Nephron progenitor cell (in vitro differentiated cells): Measurements from ENCODE around the gene NFE2L1.
"Not testable (repeated sequence)": the region's sequence is repeated elsewhere in the genome, so short reads cannot be mapped to it uniquely, and the experiment has no call there.

Experiments used
- DNase-seq: peaks from one replicate; pipeline ENCODE4 v3.0.0; 2021
- H3K27ac Mint-ChIP-seq: 2 replicates; pipeline ENCODE4 v1.8.0; 2021; ENCODE audit warnings: mild to moderate bottlenecking, moderate library complexity, mixed read lengths
- H3K27me3 Mint-ChIP-seq: 2 replicates; pipeline ENCODE4 v1.8.0; 2021; ENCODE audit warnings: mild to moderate bottlenecking, low read depth, mixed read lengths; ENCODE audit not compliant: poor library complexity
- H3K36me3 Mint-ChIP-seq: 2 replicates; pipeline ENCODE4 v1.8.0; 2021; ENCODE audit warnings: low read depth, mixed read lengths
- H3K4me1 Mint-ChIP-seq: 2 replicates; pipeline ENCODE4 v1.8.0; 2021; ENCODE audit warnings: mixed read lengths
- H3K4me3 Mint-ChIP-seq: 2 replicates; pipeline ENCODE4 v1.8.0; 2021; ENCODE audit warnings: mild to moderate bottlenecking, moderate library complexity, mixed read lengths
- H3K9me3 Mint-ChIP-seq: 2 replicates; pipeline ENCODE4 v1.8.0; 2021; ENCODE audit warnings: mild to moderate bottlenecking, moderate library complexity, mixed read lengths
- TF ChIP-seq, protein P1 (sequence below): fragments of 200-600 bp; sonication (generic); IDR thresholded peaks from 2 replicates; pipeline ENCODE4 v1.5.0; 2021; ENCODE audit warnings: antibody characterized with exemption

NFE2L1 gene

DNA sequence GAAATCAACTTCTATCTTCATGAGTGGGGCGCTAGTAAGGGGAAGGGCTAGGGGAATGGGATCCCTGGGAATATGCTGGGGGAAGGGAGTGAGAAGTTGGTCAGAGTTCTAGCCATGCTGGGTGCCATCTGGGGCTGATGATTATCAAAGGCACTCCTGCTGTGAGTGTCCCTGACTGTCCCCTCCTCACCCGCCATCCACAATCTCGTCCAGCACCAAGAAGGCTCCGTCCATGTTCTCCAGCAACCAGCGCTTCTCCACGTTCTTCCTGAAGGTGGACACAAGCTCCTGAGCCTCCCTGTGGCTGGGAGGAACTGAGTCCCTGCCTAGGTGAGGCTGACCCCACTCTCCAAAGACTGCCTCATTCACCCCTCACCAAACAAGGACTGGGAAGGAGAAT, 16.2 kb upstream of the NFE2L1 start:
- no peaks in the 10 kb centered on the region for H3K36me3 Mint-ChIP-seq
- no peak overlapping the region for H3K4me3 Mint-ChIP-seq
- TF ChIP-seq, protein P1, sequence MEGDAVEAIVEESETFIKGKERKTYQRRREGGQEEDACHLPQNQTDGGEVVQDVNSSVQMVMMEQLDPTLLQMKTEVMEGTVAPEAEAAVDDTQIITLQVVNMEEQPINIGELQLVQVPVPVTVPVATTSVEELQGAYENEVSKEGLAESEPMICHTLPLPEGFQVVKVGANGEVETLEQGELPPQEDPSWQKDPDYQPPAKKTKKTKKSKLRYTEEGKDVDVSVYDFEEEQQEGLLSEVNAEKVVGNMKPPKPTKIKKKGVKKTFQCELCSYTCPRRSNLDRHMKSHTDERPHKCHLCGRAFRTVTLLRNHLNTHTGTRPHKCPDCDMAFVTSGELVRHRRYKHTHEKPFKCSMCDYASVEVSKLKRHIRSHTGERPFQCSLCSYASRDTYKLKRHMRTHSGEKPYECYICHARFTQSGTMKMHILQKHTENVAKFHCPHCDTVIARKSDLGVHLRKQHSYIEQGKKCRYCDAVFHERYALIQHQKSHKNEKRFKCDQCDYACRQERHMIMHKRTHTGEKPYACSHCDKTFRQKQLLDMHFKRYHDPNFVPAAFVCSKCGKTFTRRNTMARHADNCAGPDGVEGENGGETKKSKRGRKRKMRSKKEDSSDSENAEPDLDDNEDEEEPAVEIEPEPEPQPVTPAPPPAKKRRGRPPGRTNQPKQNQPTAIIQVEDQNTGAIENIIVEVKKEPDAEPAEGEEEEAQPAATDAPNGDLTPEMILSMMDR: no peak
- H3K27ac Mint-ChIP-seq: no peak overlapping the region
- peaks cover 61% of the 10 kb centered on the region for H3K27me3 Mint-ChIP-seq
- H3K9me3 Mint-ChIP-seq: no peaks in the 10 kb centered on the region
- DNase-seq: no peak
- peaks cover 14% of the 10 kb centered on the region for H3K4me1 Mint-ChIP-seq

DNA sequence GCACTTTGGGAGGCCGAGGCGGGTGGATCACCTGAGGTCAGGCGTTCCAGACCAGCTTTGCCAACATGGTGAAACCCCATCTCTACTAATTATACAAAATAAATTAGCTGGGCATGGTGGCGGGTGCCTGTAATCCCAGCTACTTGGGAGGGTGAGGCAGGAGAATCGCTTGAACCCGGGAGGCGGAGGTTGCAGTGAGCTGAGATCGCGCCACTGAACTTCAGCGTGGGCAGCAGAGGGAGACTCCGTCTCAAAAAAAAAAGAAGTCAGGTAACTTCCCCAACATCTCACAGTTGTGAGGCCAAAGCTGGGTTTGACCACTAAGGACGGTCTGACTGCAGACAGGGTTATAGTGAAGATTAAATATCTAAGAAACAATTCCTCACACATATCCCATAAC, 13.4 kb upstream of the NFE2L1 start:
- H3K36me3 Mint-ChIP-seq, H3K9me3 Mint-ChIP-seq, DNase-seq, H3K4me3 Mint-ChIP-seq, H3K27ac Mint-ChIP-seq: not testable (repeated sequence)
- Mint-ChIP-seq H3K4me1 (peaks cover 17% of the 10 kb centered on the region), H3K27me3 (peaks cover 80% of the 10 kb centered on the region)

DNA sequence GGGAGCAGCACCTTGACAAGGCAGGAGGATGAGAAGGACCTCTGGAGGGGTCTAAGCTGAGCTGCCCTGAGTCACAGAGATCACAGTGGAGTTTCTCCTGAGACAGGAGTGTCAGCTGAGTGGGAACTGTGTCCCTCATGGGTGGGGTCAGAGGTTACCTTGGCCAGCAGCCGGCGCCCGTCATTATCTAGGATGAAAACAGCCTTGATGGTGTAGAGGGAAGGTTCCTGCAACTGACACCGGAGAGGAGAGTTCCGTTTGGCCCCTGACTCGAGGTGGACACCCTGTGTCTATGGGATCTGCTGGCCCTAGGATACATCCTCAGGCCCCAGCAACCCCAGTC, 11.5 kb upstream of the NFE2L1 start:
- no peak for DNase-seq
- Mint-ChIP-seq H3K27ac (no peak overlapping the region), H3K27me3 (peaks cover 86% of the 10 kb centered on the region), H3K4me1 (peaks cover 17% of the 10 kb centered on the region), H3K4me3 (peak overlapping the region; percentile 81), H3K9me3 (no peaks in the 10 kb centered on the region), H3K36me3 (no peaks in the 10 kb centered on the region)
- TF ChIP-seq, protein P1: no peak

DNA sequence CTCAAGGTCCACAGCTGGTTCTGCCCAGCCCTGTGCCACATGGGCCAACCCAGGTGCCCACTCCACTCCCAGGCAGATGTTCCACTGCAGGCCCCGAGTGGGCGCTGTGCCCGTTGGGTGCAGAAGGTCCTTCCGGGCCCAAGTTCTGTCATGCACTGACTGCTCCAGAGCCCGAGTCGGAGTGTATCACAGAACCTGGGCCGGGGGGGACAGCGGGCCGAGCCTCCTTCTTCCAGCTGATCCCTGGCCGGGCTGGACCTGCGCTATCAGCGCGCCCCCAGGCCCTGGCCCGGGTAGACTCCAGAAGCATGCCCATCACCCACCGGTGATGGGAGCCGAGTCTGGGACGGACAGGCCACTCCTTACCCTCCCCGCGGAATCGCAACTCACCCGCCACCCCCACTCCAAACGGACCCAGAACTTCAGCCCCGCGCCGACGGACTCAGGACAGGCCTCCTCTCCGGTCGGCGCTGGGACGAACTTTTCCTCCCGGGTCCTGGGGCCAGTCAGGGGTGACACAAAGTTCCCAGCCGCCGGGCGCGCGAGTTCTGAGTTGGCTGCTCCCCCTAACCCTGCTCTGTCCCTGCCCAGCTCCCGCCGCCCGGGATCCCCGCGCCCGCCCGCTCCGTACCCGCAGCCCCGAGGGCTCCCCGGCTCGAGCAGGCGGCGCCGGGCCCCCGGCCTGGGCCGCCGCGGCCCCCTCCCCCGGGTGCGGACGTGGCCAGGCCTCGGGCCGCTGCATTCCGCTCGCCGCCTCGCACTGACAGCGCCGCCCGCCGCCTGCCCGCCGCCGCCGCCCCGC, 10.9 kb upstream of the NFE2L1 start, which contains the start of gene COPZ2:
COPZ2 (minus strand) TSS at position 762 of the 802 bp plus-strand sequence; CDS start at position 742, 20 bp downstream.
- TF ChIP-seq, protein P1: peak; percentile 37
- DNase-seq: peak; percentile 68
- Mint-ChIP-seq H3K9me3 (no peaks in the 10 kb centered on the region), H3K27me3 (peaks cover 85% of the 10 kb centered on the region), H3K4me1 (peaks cover 17% of the 10 kb centered on the region), H3K27ac (no peak within 1 kb of the TSS), H3K36me3 (no peaks in the 10 kb centered on the region), H3K4me3 (peak within 1 kb of the TSS; percentile 84)

DNA sequence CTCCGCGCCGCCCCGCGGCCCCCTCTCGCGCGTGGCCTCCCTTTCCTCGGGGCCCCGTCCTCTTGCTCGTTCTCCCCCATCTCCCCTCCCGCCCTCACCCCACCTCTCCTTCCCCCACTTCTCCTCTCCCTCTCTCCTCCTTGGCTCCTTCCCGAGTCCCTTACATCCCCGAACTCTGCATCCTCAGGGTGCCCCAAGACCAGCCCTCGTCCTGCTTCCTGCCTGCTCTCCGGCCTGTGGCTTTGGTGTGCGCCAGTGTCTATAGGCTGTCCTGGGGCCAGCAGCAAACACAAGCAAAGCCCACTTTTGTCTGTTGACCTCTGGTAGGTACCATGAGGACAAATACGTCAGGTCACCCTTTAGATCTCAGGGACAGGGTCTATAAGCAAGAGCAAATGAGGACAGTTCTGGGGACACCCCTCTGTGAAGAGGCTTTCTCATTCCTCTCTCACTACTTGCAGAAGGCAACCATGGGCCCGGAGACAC, 10.3 kb upstream of the NFE2L1 start:
- H3K27ac Mint-ChIP-seq: no peak overlapping the region
- peaks cover 22% of the 10 kb centered on the region for H3K4me1 Mint-ChIP-seq
- DNase-seq: no peak
- H3K9me3 Mint-ChIP-seq: no peaks in the 10 kb centered on the region
- H3K36me3 Mint-ChIP-seq: no peaks in the 10 kb centered on the region
- peaks cover 79% of the 10 kb centered on the region for H3K27me3 Mint-ChIP-seq
- TF ChIP-seq, protein P1: no peak
- peak overlapping the region; percentile 84 for H3K4me3 Mint-ChIP-seq

DNA sequence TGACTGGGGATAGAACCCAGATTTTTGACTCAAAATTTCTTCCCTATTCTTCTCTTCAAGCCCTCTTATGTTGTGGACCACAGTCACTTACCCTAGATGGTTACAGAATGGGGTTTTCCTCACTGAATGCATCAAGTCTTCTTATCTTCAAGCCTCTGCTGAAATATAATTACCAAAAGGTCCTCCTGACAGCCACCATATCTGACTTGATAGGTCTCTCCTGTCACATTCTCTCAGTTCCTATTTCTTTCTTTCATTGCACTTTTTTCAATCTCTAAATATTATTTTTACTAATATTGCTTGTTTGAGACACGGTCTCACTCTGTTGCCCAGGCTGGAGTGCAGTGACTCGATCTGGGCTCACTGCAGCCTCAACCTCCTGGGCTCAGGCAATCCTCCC, 9.5 kb upstream of the NFE2L1 start:
- H3K27ac Mint-ChIP-seq: no peak overlapping the region
- peak overlapping the region; percentile 84 for H3K4me3 Mint-ChIP-seq
- DNase-seq: no peak
- no peaks in the 10 kb centered on the region for H3K36me3 Mint-ChIP-seq
- TF ChIP-seq, protein P1: no peak
- H3K4me1 Mint-ChIP-seq: peaks cover 30% of the 10 kb centered on the region
- no peaks in the 10 kb centered on the region for H3K9me3 Mint-ChIP-seq
- peaks cover 71% of the 10 kb centered on the region for H3K27me3 Mint-ChIP-seq
